SH-SY5Y (cell line): ENCODE data around the gene ADRM1.

Experiments
- GATA2 ChIP-seq: IDR thresholded peaks from 2 replicates; pipeline ENCODE4 v1.6.1; 2011; ENCODE audit warnings: mild to moderate bottlenecking, low read depth, low read length
- GATA3 ChIP-seq: IDR thresholded peaks from 2 replicates; pipeline ENCODE4 v1.6.1; 2011; ENCODE audit warnings: low read depth, mild to moderate bottlenecking, low read length, moderate library complexity

- TF ChIP-seq GATA2 (no peak), GATA3 (no peak)
These were observed 18.7 kb downstream of the ADRM1 start for GRCh38 chr20:62321521-62321948.
